ENCODE results near the gene NANS.

GRCh38 chr9:98045234-98046179, 11.0 kb upstream of the NANS start:
- TF ChIP-seq CTCF (IDR thresholded peaks at IDR 0.05) (no peak), POLR2A (IDR thresholded peaks at IDR 0.05) (no peak)

All from tibial nerve (tissue), 3 donors.